Kidney glomerular epithelial cell (primary cell): Measurements from ENCODE around the gene TSPAN5.

Experiments
- DNase-seq: peaks from one replicate; lab custom pipeline; 2025; lab: John Stamatoyannopoulos, UW

Gene TSPAN5

DNA sequence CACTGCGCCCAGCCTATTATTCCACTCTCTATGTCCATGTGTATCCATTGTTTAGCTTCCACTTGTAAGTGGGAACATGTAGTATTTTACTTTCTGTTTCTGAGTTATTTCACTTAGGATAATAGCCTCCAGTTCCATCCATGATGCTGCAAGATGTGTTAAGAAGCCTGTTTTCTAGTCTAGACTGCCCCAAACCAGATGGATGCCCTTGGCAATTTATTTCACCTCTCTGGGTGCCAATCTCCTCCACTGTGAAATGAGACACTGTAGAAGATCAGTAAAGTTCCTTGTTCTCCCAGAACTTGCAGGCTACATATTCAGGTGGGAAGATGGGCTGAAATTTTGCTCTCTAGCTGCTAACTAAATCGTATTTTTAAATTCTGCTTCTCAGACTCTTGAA lies 72.8 kb downstream of the TSPAN5 start:
- no peak for DNase-seq

DNA sequence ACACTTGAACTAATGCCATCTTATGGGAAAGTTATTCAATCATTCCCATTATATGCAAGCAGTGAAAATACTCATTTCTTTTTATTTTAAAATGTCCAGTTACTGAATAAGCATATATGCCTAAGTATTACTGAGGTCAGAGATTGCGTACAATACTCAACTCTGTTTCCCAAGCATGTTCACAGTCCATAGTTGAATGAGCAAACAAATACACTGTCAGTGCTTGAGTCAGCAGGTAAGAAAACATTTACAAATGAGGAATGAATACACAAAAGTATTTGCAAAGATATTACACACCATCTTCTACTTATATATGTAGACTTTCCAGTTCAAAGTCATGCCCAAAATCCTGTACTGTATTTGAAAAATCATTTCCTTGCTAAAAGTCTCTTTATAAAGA lies 74.1 kb downstream of the TSPAN5 start:
- DNase-seq = peak; percentile 63

DNA sequence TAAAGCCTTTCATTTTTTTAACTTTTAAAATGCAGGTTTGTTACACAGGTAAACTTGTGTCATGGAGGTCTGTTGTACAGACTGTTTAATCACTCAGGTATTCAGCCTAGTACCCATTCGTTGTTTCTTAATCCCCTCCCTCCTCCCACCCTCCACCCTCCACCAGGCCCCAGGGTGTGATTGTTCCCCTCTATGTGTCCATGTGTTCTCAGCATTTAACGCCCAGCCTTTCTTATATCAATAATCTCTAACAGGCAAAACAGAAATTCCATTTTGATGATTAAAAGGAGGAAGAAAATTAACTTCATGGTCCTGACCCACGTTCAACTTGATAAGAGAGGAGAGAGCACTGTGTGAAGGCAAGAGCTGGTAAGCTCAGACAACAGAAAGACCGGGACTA lies 75.1 kb downstream of the TSPAN5 start:
- DNase-seq = no peak

DNA sequence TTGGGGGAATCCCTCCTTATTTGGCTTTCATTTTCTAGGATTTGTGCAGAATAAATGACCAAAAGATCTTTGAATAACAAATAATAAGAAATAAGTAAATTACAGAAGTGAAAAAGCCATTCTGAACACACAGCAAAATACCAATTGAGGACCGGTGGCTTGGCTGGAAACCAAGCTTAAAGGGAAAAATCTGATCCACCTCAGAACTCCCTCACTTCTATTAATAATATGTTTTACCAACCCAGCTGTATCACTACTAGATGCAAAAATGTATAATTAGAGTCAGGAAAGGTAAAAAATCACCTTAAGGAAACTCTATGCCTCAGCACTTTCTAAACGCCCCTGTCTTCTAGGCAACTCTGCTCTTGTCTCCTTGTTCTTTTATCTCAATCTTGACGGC lies 77.3 kb downstream of the TSPAN5 start:
- DNase-seq = no peak

DNA sequence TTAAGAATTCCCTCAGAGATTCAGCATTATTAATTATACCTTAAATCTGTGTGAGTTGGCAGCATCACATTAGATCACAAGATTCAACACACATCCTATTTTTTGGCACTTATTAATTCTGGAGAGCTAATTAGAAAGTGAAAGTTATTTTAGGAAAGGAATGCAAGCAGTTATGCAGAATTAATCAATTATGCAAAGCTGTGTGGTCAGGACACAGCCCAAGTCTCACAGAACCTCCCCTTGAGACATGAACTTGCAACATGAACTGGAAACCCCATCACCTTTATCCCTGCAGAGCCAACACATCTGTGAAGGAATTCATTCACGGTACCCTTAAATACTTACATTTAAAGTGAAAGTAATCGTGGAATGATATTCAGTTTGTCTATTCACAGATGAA lies 80.5 kb downstream of the TSPAN5 start:
- no peak for DNase-seq

DNA sequence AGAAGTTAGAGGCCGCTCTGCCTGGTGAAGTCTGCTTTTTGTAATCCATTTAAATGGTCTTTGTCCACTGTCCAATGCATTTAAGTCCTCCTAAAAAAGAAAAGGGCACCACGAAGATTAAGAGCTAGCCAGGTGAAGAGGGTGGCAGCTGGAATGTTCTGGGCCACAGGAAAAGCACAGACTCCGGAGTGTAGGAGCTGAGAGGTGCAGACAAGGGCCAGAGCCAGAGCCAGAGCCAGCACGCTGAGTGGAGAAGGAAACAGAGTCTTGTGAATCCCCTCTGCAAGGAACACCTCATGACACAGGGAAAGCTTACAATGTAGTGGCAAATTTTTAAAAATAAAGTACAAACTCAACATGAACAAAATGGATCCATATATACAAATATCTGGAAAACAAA lies 83.6 kb downstream of the TSPAN5 start:
- no peak for DNase-seq

DNA sequence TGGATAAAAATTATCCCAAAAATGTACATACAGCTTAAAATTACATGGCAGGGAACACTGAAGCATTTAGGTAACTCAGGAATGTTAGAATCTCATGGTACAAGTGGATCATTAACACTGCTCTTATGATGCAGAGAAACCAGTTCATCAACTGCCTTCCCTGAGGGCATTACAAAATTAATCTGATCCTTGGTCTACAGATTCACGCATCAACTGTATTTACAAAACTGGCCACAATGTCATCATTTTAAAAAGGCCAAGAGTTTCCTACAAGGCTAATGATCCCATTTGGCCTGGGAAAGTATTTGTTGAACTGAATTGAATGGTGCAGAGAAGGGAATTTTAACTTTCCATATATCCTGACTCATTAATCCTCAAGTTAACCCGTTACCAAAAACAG lies 84.6 kb downstream of the TSPAN5 start:
- peak; percentile 8 for DNase-seq

DNA sequence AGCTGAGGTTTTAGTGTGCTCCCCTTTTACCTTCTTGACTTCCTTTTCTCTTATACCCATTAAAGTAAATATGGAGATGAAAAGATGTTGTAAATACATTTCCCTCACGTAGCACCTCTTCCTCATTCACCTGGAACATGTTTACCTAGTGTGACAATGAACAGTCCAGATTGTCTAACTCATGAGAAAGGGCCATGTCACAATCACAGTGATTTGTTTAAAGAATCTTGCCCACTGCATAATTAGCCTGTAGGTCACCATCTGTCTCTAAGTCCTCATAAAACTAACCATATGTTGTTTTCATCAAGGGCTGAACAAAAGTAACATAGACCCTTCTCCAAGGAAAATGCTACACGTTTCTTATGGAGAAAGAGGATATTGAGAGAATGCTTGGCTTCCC lies 85.7 kb downstream of the TSPAN5 start:
- no peak for DNase-seq

DNA sequence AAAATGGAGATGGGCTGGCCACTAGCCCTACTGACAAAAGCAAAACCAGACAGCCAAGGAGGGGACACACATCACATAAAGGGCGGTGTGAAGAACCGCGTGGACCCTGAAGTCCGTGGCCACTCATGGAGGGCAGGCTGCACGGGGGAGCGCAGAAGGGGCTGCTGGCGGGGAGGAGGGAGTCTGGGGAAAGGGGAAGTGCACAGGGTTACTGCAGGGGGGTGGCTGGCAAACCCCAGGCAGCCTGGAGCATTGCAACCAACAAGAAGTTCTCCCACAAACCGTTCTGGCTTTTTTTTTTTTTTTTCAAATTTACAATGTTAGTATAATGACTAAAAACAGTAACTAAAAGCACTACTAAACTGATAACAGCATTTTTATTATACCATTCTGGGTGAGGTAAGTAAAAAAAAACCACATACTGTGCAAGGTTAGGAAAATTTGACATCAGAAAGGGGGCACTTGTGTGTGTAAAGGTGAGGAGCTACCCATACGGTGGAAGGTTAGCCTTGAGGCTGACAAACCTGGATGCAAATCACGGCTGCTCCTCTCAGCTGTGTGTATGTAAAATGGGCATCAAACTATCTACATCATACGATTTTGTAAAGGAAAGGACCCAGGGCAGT lies 87.1 kb downstream of the TSPAN5 start:
- DNase-seq = no peak

DNA sequence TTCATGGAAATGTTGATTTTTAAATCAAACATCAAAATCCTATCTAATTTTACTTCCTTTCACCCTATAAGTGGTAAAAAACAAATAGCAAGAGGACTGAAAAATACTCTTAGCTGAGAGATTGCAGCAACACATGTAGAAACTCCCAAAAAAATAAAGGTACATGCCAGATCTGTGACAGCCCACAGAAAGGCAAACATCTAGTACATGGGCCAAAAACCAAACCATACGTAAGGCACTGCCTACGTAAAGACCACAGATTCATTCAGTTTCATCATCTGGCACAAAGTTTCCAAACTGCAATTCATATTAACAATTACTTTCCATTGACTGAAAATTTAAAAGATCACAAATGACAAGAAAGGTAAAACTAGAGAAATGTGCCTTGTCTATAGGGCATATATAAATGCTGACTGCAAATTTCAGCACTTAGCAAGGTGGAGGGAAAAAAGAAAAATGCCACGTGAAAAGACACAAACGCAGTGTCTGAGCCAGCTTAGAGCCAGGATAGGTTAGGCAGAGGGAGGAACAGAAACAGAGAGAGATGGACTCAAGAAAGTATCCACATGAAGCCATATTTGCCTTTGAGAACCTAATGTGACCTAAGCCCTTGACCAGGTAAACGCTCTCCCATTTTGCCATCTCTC lies 88.1 kb downstream of the TSPAN5 start:
- no peak for DNase-seq

DNA sequence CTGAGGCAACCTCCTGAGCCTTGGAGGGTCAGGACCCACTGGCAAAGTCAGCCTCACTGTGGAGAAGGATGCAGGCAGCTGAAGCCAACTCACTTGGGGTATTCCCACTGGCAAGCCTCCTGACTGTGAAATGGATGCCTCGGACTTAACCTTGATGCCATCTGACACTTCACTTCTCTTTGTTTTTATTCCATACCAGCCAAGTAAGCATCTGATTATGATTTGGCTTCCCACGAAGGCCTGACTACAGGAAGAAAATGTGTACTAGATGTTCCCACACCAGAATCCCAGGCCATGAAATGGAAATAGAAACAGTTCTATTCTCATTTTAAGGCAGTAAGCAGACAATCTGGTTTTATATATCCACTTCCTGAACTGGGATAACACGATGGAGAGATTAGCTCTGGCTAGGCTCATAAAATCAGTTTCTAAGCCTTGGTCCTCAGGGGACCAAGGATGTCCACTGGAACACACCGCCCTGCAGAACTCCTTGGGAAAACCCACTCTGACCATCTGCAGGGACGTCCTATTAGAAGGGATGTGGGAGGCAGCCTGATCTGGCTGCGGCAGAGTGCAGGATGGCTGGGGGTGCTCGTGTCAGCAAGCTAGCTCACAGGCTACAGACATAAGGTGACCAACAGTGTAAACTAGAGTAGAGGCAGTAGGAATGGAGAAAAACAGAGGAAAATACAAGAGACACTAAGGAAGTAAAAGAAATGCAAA lies 89.3 kb downstream of the TSPAN5 start:
- DNase-seq = no peak

DNA sequence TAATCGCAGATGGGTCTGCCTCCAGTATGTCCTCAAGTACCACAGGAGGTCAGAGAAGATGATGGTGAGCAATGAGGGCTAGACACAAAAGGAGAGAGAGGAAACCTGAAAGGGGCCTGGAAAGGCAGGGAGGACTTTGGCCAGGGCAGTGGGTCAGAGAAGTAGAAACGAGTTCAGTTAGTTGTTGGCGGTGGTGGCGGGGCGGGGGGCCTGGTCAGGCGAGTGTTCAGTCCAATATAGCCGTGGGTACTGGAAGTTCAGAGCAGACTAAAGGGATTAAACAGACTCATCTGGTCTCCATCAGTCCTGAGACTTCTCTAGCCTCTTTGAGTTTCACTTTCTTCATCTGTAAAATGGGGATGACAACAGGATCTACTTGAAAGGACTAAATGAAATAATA lies 90.8 kb downstream of the TSPAN5 start:
- no peak for DNase-seq

DNA sequence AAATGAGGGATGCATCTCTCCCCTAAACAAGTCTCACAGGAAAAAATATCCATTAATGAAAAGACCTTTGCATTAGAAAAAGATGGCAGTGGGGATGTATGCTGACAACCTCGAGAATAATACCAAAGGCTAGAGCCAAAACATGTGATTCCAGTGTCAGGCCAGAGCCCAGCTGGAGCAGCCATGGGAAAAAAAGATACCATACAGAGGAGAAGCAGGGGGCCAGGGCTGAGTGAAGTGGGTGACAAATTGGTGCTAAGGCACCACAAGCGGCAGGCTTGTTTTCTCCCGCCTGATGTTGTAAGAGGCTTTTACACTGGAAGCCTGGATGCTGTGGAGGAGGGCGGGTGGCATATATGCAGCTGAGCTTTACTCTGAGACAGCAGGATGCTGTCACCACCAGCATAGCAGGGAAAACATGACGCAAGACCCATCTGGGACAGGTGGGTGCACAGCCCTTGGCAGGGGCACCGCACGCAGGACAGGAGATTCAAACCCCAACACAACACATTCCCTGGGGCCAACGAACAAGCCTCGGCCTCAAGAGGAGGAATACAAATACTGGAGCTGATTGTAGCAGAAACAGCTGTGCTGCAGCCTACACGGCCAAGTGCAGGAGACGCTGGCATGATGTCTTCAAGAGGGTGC lies 91.9 kb downstream of the TSPAN5 start:
- DNase-seq = no peak

DNA sequence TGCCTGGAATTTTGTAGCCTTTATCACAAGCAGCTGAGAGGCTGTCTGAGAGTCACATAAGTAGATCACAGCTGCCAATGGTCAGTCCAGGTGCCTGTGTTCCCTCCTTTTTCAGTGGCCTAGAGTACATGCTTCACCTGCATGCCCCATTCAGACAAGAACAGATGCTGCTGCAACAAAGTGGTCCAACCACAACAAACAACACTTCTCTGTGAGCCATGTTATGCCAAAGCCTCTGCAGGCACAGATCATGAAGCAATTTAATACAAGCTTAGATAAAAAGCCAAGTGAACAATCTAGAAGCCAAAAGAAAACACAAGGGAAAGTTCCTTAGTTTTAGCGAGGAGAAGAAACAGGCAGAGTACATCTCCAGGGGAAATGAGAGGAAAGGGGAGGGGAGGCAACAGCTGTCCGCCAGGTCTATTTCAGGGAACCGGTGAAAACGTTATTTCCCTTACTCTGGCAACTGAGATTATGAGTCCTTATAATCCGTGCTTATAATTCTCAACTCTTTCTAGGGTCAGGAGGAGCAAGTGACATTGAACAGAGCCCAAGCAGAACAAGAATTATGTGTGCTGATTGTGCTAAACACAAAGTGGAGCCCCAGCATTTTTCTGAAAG lies 92.6 kb downstream of the TSPAN5 start:
- no peak for DNase-seq

DNA sequence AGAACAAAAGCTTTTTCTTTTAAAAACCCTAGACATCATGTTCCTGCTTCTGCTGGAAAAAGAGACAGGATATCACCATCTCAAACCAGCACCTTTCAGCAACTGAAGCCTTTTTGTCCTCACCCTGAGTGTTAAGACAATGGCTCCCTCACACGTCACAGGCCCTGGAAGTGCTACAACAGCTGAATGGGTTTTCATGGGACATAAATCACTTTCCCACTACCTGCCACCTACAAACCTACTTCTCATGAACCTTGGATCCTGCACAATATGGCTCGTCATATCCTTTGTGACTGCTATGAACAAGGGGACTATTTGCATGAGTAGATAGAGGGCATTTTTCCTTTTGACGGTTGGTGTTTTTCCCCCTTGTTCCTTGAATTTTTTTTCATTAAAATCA lies 93.6 kb downstream of the TSPAN5 start:
- no peak for DNase-seq

DNA sequence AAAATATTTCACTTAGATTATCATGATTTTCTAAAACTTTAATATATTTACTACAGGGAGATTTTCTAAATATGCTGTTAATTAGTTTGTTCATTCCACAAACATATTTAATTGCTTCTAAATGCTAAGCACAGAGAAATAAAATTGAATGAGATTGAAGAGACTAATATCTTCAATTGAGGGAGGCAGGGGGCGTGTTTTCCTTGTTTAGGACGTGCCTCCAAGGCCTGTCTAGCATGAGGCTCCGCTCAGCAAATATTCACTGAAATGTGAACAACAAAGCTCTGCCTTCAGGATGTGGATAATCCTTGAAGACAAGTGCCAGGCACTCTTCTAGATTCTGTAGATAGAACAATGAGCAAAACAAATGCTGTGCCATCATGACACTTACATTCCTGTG lies 98.1 kb downstream of the TSPAN5 start:
- DNase-seq = no peak

DNA sequence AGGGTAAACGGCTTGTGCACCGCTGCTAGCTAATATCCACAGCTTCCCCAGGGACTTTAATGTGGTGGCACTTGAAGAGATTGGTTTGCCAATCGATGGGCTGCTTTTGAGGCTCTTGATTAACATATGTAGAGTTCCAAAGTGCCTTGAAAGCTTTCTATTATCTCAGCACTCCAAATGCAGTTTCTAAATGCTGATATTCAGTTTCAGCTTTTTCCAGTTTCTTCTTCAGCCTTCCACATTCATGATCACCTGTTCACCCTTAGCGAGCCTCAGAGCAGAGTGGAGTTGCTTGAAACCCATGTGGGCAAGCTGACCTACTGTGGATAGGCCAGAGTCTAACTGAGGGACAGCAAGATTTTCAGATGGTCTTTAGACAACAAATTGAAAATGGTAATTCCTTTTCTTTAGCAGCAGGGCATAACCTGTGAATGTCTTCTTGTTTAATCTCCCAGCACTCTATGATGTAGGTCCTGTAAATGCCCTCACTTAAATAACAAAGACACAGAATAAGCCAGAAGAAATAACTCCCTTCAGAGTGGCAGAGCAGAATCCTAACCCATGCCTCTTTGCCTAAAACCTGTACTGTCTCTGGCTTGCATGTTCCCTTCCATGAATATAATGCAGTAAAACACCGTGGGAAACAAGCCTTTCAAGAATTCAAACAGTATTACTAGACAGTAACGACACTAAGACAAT lies 99.8 kb downstream of the TSPAN5 start:
- DNase-seq = no peak

DNA sequence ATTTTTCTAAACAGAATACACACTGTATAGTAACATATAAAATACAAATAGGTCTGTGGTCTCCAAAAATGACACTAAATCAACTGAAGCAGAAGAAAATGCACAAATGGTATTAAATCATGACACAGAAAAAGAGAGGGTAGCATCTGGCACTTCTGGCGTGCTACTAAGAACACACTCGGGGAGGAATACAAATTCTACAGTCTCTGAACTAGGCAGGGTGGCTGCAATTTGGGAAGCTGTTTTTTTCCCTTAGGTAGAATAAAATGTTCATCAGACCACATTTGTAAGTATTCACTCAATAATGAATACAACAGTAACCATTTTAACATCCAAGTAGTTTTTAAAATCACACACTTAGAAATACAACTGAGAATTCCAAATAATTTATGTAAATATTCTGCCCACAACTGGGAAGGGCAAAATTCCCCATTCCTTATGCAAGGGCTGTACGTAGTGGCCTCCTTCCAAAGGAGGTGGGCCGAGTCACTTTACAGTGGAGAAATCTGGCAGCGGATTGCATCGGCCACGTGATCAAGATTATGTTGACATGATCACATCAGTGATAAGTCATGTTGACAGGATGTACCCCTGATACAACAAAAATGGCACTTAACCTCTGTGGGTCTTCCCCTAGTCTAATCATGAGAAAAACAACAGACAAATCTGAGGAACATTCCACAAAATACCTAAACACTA lies 101.1 kb downstream of the TSPAN5 start:
- DNase-seq = no peak

DNA sequence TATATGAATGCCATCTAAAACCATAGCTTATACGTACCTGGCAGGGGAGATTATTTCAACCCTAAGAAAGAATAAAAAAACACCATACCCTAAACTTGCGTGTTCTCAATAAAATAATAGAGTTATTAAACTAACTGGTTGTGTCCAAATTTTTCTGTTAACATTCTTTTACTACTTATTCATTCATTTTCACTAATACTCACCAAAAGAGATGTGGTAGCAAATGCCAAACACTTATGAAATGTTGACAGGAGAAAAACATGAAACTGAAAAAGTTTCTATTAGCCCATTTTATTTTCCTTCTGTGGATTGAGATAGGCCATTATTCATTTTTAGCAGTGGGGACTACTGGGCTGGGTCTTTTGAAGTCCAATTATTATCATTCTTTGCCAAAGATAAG lies 102.0 kb downstream of the TSPAN5 start:
- no peak for DNase-seq

DNA sequence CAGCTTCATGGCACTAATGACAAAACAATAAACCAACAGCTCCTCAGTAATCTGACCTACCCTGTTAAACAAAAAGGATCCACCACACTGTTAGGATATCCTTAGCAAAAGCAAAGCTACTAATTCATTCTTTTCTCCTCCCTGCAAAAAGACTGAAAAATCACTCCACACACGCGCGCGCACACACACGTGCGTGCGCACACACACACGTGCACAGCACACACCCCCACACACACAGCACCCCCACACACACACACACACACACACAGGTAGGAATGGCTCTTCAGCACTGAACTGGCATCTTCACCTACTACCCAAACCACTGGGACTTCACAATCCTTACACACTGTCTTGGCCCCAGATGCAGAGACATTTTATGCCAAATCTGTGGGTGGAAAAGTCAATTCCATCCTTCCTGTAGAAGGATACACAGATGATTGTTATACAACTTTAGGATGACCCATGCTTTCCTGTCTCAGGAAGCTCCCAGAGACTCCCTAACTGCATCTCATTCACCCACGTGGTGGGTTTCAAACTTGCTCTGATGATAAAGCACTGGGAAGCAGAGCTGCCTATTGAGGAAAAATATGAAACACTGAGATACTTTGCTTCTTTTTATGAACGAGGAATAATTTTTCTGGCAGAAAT lies 102.5 kb downstream of the TSPAN5 start:
- DNase-seq = no peak
